HCT116 (cell line): ENCODE measurements around the gene PRRC2A. TPM values are rescaled to one million over a fixed set of nuclear protein-coding genes. Genes with fewer than 3 reads are reported as not detected.

ENCODE experiments used
- ATAC-seq: fragments of 200-7000 bp; cut with Tn5 transposase; 2 replicates; pipeline ENCODE4 v1.9.1; 2020; ENCODE audit warnings: mild to moderate bottlenecking, moderate library complexity
- BruUV-seq: library from RNA; stranded (reverse); fragments of 400-500 nt; replicated peaks from 2 replicates; lab custom pipeline; 2021; lab: Mats Ljungman, UMichigan
- CTCF ChIA-PET: fragments of 300-600 bp; sonication (Branson Sonifier 250); formaldehyde crosslinking; loops from one replicate; lab custom pipeline; 2021; ENCODE audit warnings: antibody characterized with exemption; lab: Charles Lee
- POLR2A ChIA-PET: fragments of 300-600, 350-600 bp; sonication (Branson Sonifier 250); formaldehyde crosslinking; loops from one replicate; lab custom pipeline; 2021; ENCODE audit warnings: antibody characterized with exemption; lab: Charles Lee
- RAD21 ChIA-PET, 2 experiments: fragments of 300-600 bp; sonication (Branson Sonifier 250); formaldehyde crosslinking; loops; one replicate each; lab custom pipeline; 2023; ENCODE audit warnings: low total read pairs in 2 of 2; ENCODE audit not compliant: uncharacterized antibody in 2 of 2, unreplicated experiment in 2 of 2, low non-redundant PET in 1 of 2; lab: Charles Lee
- DNase-seq: peaks from one replicate; pipeline ENCODE4 v3.0.0-alpha.2; 2010; ENCODE audit warnings: low read depth, low spot score
- H2AFZ ChIP-seq: fragments of 200-600 bp; shearing (Covaris generic), sonication (generic); 2 replicates; pipeline ENCODE4 v1.6.1; 2017; ENCODE audit warnings: low read depth, mixed run types, mixed read lengths, antibody characterized with exemption, low read length; ENCODE audit not compliant: poor library complexity, severe bottlenecking
- H3K27ac ChIP-seq: 2 replicates; pipeline ENCODE4 v1.5.1; 2012; ENCODE audit warnings: low read depth, low read length
- H3K27me3 ChIP-seq: fragments of 200-600 bp; sonication (generic); 2 replicates; pipeline ENCODE4 v1.6.1; 2016; ENCODE audit warnings: mixed run types, low read length, mixed read lengths; ENCODE audit not compliant: insufficient read depth
- H3K36me3 ChIP-seq, 2 experiments: fragments of 200-500 bp in 1 of 2; fragments of 200-600 bp in 1 of 2; sonication (Bioruptor generic) in 1 of 2; sonication (generic) in 1 of 2; 2 replicates each; pipeline versions ENCODE4 v1.5.1 to v1.6.1; 2014 to 2016; ENCODE audit warnings: low read length in 2 of 2, inconsistent platforms in 1 of 2, mixed read lengths in 1 of 2, mixed run types in 1 of 2; ENCODE audit not compliant: insufficient read depth in 2 of 2, control insufficient read depth in 1 of 2
- H3K4me1 ChIP-seq, 2 experiments: fragments of 200-600 bp in 1 of 2; sonication (generic) in 1 of 2; 2 replicates each; pipeline versions ENCODE4 v1.5.1 to v1.6.1; 2012 to 2017; ENCODE audit warnings: low read length in 2 of 2, inconsistent platforms in 1 of 2, mild to moderate bottlenecking in 1 of 2, mixed read lengths in 1 of 2, mixed run types in 1 of 2, moderate library complexity in 1 of 2; ENCODE audit not compliant: insufficient read depth in 2 of 2, control insufficient read depth in 1 of 2
- H3K4me2 ChIP-seq: fragments of 200-600 bp; sonication (generic); 2 replicates; pipeline ENCODE4 v1.6.1; 2017; ENCODE audit warnings: mixed run types, low read length, mixed read lengths
- H3K4me3 ChIP-seq, 2 experiments: fragments of 200-600 bp in 1 of 2; sonication (generic) in 1 of 2; replicated peaks in 1 of 2; 2 replicates each; pipeline ENCODE4 v1.5.1; 2011 to 2016; ENCODE audit warnings: low read length in 2 of 2, control low read depth in 1 of 2, low read depth in 1 of 2, mild to moderate bottlenecking in 1 of 2, mixed read lengths in 1 of 2, mixed run types in 1 of 2
- H3K79me2 ChIP-seq: fragments of 200-600 bp; sonication (generic); 2 replicates; pipeline ENCODE4 v1.6.1; 2017; ENCODE audit warnings: mild to moderate bottlenecking, mixed run types, low read length, moderate library complexity, mixed read lengths; ENCODE audit not compliant: insufficient read depth
- H3K9ac ChIP-seq: fragments of 200-600 bp; sonication (generic); 2 replicates; pipeline ENCODE4 v1.6.1; 2016; ENCODE audit warnings: low read length, mixed read lengths
- H3K9me2 ChIP-seq: fragments of 200-600 bp; sonication (generic), shearing (Covaris generic); 2 replicates; pipeline ENCODE4 v1.6.1; 2017; ENCODE audit warnings: mixed run types, mild to moderate bottlenecking, moderate library complexity; ENCODE audit not compliant: insufficient read depth
- H3K9me3 ChIP-seq, 2 experiments: fragments of 200-500 bp in 1 of 2; fragments of 200-600 bp in 1 of 2; sonication (Bioruptor generic) in 1 of 2; sonication (generic) in 1 of 2; 2 replicates each; pipeline ENCODE4 v1.6.1; 2014 to 2017; ENCODE audit warnings: low read length in 2 of 2, mixed read lengths in 2 of 2, inconsistent platforms in 1 of 2, low read depth in 1 of 2, mild to moderate bottlenecking in 1 of 2, mixed run types in 1 of 2, moderate library complexity in 1 of 2; ENCODE audit not compliant: control insufficient read depth in 1 of 2, insufficient read depth in 1 of 2
- H4K20me1 ChIP-seq: fragments of 200-600 bp; sonication (generic), shearing (Covaris generic); 2 replicates; pipeline ENCODE4 v1.6.1; 2017; ENCODE audit warnings: mixed run types, mild to moderate bottlenecking, moderate library complexity; ENCODE audit not compliant: insufficient read depth
- ATF3 ChIP-seq: IDR thresholded peaks from 2 replicates; pipeline ENCODE4 v1.6.1; 2012
- EGR1 ChIP-seq: IDR thresholded peaks from 2 replicates; pipeline ENCODE4 v1.6.1; 2012; ENCODE audit warnings: low read depth
- ELF1 ChIP-seq: IDR thresholded peaks from 2 replicates; pipeline ENCODE4 v1.6.1; 2012; ENCODE audit warnings: low read depth, borderline replicate concordance
- EZH2 ChIP-seq: fragments of 200-600 bp; sonication (generic); IDR thresholded peaks from 2 replicates; pipeline ENCODE4 v1.6.1; 2017; ENCODE audit warnings: antibody characterized with exemption, mixed run types
- FOSL1 ChIP-seq: IDR thresholded peaks from 2 replicates; pipeline ENCODE4 v1.6.1; 2012; ENCODE audit warnings: low read depth
- MAX ChIP-seq: IDR thresholded peaks from 2 replicates; pipeline ENCODE4 v1.6.1; 2012
- POLR2A ChIP-seq: IDR thresholded peaks from 2 replicates; pipeline ENCODE4 v1.7.0; 2011; ENCODE audit warnings: borderline replicate concordance; ENCODE audit not compliant: insufficient read depth, insufficient read length; ENCODE audit errors: extremely low read depth
- POLR2AphosphoS5 ChIP-seq: IDR thresholded peaks from 2 replicates; pipeline ENCODE4 v1.6.1; 2011; ENCODE audit warnings: mild to moderate bottlenecking, low read depth, low read length, moderate library complexity
- RAD21 ChIP-seq: IDR thresholded peaks from 2 replicates; pipeline ENCODE4 v1.6.1; 2012; ENCODE audit warnings: low read depth, mild to moderate bottlenecking
- SIN3A ChIP-seq: IDR thresholded peaks from 2 replicates; pipeline ENCODE4 v1.6.1; 2012; ENCODE audit warnings: low read depth
- SP1 ChIP-seq: IDR thresholded peaks from 2 replicates; pipeline ENCODE4 v1.6.1; 2012; ENCODE audit warnings: low read depth
- SRF ChIP-seq: IDR thresholded peaks from 2 replicates; pipeline ENCODE4 v1.6.1; 2012; ENCODE audit warnings: low read depth
- YY1 ChIP-seq: IDR thresholded peaks from 2 replicates; pipeline ENCODE4 v1.6.1; 2011; ENCODE audit warnings: low read length, low read depth, moderate library complexity, mild to moderate bottlenecking; ENCODE audit not compliant: insufficient replicate concordance; ENCODE audit errors: extremely low read depth
- ZFX ChIP-seq: fragments of 450-650 bp; IDR thresholded peaks from 2 replicates; pipeline ENCODE4 v1.6.1; 2017
- ZNF274 ChIP-seq: fragments of 200-500 bp; sonication (Bioruptor generic); IDR thresholded peaks from 2 replicates; pipeline ENCODE4 v1.6.1; 2014; ENCODE audit warnings: mild to moderate bottlenecking, low read depth, low read length, inconsistent platforms
- intact Hi-C: fragments of 100-400 bp; cut with micrococcal nuclease; formaldehyde crosslinking; loops from 2 replicates; pipeline ENCODE4 v1.10.0; 2022
- total RNA-seq: library from RNA; stranded (reverse); gene quantifications from one replicate; pipeline ENCODE4 v1.2.1, GENCODE V29; 2021; ENCODE audit not compliant: unreplicated experiment
- TF ChIP-seq, protein P1 (sequence below): IDR thresholded peaks from 2 replicates; pipeline ENCODE4 v1.6.1; 2011; ENCODE audit warnings: mild to moderate bottlenecking, low read length, moderate library complexity; ENCODE audit not compliant: insufficient replicate concordance; ENCODE audit errors: extremely low read depth
- TF ChIP-seq, protein P2 (sequence below), 3 experiments: fragments of 200-600 bp in 1 of 3; sonication (generic) in 1 of 3; IDR thresholded peaks in 2 of 3; conservative IDR thresholded peaks in 1 of 3; 2 replicates each; pipeline ENCODE4 v1.5.1; 2012 to 2017; ENCODE audit warnings: low read depth in 2 of 3, low read length in 2 of 3, antibody characterized with exemption in 1 of 3, borderline replicate concordance in 1 of 3, control low read depth in 1 of 3, mild to moderate bottlenecking in 1 of 3, mixed read lengths in 1 of 3, mixed run types in 1 of 3, moderate library complexity in 1 of 3; ENCODE audit not compliant: insufficient read depth in 1 of 3

The PRRC2A gene
- total RNA-seq, 1 experiment from 2014 or later: 250 TPM

DNA sequence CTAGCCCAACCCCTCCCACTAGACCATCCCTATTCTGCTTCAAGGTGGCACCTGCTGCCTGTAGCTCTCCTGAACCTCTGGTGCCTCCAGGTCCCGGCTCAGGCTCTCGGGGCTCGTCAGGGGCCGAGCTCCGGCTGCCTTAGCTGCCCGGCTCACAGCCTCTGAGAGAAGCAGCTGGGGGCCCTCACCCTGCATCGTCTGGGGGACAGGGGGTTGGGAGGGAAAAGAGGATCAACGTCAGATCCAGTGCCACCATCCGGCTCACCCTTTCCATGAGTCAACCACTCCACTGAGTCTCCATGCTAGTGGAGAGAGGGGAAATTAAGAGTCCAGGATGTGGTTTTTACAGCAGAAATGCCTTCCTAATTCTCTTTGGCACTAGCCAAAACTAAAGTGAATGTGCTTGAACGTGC is 18.9 kb downstream of the PRRC2A start:
- Histone ChIP-seq H3K79me2 (peaks cover 3% of the 10 kb centered on the region; the same call in 1 of the 2 replicates), H3K4me1 (no peaks in the 10 kb centered on the region), H3K4me2 (no peak overlapping the region), H2AFZ (no peak overlapping the region), H3K27me3 (no peaks in the 10 kb centered on the region), H3K4me3 (no peak overlapping the region), H3K9me3 (no peaks in the 10 kb centered on the region), H3K9ac (no peak overlapping the region), H3K9me2 (no peaks in the 10 kb centered on the region), H3K36me3 (peaks cover 49 to 59% of the 10 kb centered on the region in 2 experiments; a peak in 3 of 4 replicates), H4K20me1 (no peaks in the 10 kb centered on the region), H3K27ac (no peak overlapping the region)
- no peak for TF ChIP-seq POLR2A
- TF ChIP-seq SP1: no peak
- TF ChIP-seq, protein P1, sequence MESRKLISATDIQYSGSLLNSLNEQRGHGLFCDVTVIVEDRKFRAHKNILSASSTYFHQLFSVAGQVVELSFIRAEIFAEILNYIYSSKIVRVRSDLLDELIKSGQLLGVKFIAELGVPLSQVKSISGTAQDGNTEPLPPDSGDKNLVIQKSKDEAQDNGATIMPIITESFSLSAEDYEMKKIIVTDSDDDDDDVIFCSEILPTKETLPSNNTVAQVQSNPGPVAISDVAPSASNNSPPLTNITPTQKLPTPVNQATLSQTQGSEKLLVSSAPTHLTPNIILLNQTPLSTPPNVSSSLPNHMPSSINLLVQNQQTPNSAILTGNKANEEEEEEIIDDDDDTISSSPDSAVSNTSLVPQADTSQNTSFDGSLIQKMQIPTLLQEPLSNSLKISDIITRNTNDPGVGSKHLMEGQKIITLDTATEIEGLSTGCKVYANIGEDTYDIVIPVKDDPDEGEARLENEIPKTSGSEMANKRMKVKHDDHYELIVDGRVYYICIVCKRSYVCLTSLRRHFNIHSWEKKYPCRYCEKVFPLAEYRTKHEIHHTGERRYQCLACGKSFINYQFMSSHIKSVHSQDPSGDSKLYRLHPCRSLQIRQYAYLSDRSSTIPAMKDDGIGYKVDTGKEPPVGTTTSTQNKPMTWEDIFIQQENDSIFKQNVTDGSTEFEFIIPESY: no peak
- no peak for TF ChIP-seq EGR1
- TF ChIP-seq POLR2AphosphoS5: no peak
- TF ChIP-seq RAD21: no peak
- no peak for TF ChIP-seq EZH2
- no peak for TF ChIP-seq SIN3A
- no peak for TF ChIP-seq ZFX
- DNase-seq (no peak), ATAC-seq (no peak)
- POLR2A ChIA-PET: interaction anchor here (0.8 to 1.7 kb wide), 4 partner anchors 12 to 262 kb away, joined by 3 to 13 read pairs (median 4); partner anchors contain the start of gene BAG6
- RAD21 ChIA-PET: no interaction called here
- CTCF ChIA-PET: no interaction called here
- intact Hi-C loops: no loop called here
- BruUV-seq: no TSS peak

- no peak for DNase-seq
- ChIA-PET POLR2A (no interaction called here), RAD21 (no interaction called here), CTCF (no interaction called here)
- no peak overlapping the region for H3K4me3 ChIP-seq
- no peak overlapping the region for H2AFZ ChIP-seq
- no peak overlapping the region for H3K27ac ChIP-seq
- no peaks in the 10 kb centered on the region for H3K9me3 ChIP-seq
- no peaks in the 10 kb centered on the region for H4K20me1 ChIP-seq
- no peaks in the 10 kb centered on the region for H3K4me1 ChIP-seq
- ATAC-seq: no peak
- no peaks in the 10 kb centered on the region for H3K27me3 ChIP-seq
- H3K9me2 ChIP-seq: no peaks in the 10 kb centered on the region
- intact Hi-C loops: no loop called here
- BruUV-seq: TSS peak; percentile 66
- H3K9ac ChIP-seq: no peak overlapping the region
- peaks cover 51 to 57% of the 10 kb centered on the region in 2 experiments; a peak in 3 of 4 replicates for H3K36me3 ChIP-seq
- peaks cover 4% of the 10 kb centered on the region; the same call in 1 of the 2 replicates for H3K79me2 ChIP-seq
- H3K4me2 ChIP-seq: no peak overlapping the region
- TF ChIP-seq ZNF274 (no peak), FOSL1 (no peak), ZFX (no peak), POLR2A (no peak), SRF (no peak), MAX (no peak), SP1 (no peak), EZH2 (no peak), YY1 (no peak), SIN3A (no peak), ELF1 (no peak), ATF3 (no peak)
- TF ChIP-seq, protein P2, sequence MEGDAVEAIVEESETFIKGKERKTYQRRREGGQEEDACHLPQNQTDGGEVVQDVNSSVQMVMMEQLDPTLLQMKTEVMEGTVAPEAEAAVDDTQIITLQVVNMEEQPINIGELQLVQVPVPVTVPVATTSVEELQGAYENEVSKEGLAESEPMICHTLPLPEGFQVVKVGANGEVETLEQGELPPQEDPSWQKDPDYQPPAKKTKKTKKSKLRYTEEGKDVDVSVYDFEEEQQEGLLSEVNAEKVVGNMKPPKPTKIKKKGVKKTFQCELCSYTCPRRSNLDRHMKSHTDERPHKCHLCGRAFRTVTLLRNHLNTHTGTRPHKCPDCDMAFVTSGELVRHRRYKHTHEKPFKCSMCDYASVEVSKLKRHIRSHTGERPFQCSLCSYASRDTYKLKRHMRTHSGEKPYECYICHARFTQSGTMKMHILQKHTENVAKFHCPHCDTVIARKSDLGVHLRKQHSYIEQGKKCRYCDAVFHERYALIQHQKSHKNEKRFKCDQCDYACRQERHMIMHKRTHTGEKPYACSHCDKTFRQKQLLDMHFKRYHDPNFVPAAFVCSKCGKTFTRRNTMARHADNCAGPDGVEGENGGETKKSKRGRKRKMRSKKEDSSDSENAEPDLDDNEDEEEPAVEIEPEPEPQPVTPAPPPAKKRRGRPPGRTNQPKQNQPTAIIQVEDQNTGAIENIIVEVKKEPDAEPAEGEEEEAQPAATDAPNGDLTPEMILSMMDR (IDR thresholded peaks at IDR 0.05 in 2 of 3, conservative IDR thresholded peaks at IDR 0.05 in 1 of 3; ENCODE audit: borderline replicate concordance in 1 of 3, insufficient read depth in 1 of 3, low read depth in 2 of 3, low read length in 2 of 3): no peak
Observed at GRCh38 chr6:31640612-31641011, 20.1 kb downstream of the PRRC2A start.
